Head of caudate nucleus (tissue), 42 donors: ENCODE measurements around the gene SLC4A3.
"Not testable (repeated sequence)": the region's sequence is repeated elsewhere in the genome, so short reads cannot be mapped to it uniquely, and the experiment has no call there.

Experiments
- DNase-seq, 42 donors: peaks; one replicate each; pipeline versions ENCODE4 v3.0.0 to v3.0.0-alpha.2; 2020 to 2021; ENCODE audit warnings: mixed read lengths in 7 of 42
- intact Hi-C: fragments of 100-400 bp; cut with DNase I; formaldehyde crosslinking; loops from one replicate; pipeline ENCODE4 v1.15.0; 2022

The SLC4A3 gene

DNA sequence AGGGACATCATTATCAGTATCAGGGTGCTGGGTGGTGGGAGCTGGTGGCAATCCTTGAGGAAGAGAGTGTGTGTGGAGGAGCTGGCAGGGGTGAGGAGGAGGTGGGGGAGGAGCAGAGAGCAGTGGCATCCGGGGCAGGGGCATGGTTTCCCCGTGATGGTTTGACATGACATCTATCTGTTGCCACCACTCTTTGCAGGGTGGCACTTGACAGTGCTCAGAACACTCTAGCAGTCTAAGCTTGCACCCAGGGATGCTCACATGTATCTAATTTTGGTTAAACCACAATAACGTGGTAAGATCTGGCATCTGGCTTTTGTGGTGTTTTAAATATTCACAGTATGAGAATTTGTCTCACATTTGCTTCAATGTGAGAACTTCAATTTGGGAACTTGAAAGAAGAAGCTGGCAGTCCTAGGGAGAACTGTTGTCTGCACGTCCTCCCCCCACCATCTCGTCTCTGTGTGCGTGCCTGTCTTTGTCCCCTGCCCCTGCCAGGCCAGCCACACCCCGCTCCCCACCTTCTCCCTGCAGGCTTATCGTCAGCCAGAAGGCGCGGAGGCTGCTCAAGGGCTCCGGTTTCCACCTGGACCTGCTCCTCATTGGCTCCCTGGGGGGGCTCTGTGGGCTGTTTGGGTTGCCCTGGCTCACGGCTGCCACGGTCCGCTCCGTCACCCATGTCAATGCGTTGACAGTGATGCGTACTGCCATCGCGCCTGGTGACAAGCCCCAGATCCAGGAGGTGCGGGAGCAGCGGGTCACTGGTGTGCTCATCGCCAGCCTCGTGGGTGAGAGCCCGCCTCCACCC lies 11.7 kb downstream of the SLC4A3 start:
- peak in 30 of 42 donors; percentile 26 to 84 (median 55) for DNase-seq
- intact Hi-C loops, result no loop called here

DNA sequence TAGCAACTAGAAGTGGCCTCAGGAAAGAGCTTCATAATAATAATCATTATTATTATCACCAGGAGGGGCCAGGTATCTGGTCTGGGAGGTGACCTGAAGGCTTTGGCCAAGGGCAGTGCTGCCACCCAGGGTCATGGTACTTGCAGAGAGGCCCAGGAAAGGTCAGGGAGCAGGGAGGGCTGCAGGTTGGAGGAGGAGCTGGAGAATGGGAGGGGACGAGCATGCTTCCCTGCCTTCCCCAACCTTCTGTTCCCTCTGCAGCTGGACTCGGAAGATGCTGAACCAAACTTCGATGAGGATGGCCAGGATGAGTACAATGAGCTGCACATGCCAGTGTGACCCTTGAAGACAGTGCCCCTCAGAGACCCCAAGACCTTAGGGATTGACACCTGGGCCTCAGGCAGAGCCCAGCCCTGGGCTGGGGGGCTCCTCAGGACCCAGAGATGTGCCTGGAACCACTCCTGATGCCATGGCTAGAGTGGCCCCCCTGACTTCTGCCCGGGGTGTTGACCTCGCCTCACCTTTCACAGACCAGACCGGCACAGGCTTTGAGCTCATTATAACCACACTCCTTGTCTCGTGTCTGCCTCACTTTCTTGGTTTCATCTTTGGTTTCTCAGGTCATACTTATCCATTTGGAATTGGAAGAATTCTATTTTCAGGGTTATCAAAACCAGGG lies 14.1 kb downstream of the SLC4A3 start:
- DNase-seq, result peak in 2 of 42 donors; percentile 22 to 28
- intact Hi-C loops, result no loop called here

DNA sequence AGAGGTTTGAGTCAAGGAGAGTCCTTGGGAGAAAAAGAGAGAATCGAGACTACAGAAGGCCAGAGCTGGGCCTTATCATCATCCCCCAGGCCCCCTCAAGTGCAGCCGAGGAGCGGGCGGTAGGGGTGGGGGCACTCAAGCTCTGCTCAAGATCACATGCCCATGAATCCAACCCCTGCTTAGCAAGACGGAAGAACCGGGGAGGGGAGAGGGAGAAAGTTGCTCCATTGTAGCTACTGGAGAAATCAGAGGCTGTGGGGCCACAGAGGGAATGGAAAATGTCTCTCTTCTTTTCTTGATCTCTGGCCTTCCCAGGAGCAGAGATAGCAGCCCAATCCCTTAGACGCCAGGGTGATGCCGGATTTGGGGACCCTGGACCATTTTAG lies 14.6 kb downstream of the SLC4A3 start:
- DNase-seq, result peak in 1 of 42 donors; percentile 42
- intact Hi-C loops, result no loop called here

DNA sequence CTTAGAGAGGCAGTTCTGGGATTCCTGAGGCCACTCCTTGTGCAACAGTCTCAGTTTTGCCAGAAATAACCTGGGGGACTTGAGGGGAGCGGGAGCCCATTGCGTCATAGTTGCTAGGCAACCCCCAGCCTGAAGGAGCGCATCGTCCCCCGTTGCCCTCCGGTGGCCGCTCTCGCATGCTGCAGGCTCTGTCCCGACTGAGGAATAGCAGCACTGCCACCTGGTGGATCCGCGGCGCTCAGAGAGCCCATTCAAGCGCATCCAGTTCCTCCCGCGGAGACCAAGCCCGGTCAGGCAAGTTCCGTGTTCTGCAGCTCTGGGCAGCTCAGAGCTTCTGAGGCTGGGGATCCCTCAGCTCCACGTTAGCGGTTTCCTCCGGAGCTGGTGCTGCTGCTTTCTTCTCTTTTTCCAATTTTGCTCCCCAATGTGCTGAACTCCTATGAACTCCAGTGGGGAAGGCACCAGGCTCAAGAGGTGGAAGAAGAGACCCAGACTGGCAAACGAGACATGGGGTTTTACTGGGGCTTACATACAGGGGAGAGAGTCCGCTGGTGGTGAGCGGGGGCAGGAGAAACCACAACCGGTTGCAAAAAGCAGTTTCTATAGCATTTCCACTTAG lies 15.1 kb downstream of the SLC4A3 start:
- DNase-seq, result peak; percentile 90 to 99 (median 96)
- intact Hi-C loops, result no loop called here

DNA sequence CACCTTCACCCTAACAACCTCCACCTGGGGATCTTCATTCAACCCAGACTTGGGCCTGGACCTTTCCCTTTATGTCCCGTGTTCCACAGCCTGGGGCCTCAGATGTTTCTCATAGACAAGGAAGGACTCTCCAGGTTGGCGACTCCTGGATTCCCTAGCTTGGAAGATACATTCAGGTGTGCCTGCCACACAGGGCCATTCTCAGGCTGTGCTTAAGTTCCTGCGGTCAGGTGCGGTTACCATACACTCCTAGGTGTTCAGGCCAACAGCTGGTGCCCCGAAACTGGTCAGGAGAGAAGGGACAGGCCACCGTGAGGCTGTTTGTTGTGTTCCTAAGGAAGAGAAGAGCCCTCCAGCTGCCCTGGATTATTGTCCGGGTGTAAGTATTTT lies 15.6 kb downstream of the SLC4A3 start:
- intact Hi-C loops, result no loop called here
- peak in 2 of 42 donors; percentile 32 to 34 for DNase-seq

DNA sequence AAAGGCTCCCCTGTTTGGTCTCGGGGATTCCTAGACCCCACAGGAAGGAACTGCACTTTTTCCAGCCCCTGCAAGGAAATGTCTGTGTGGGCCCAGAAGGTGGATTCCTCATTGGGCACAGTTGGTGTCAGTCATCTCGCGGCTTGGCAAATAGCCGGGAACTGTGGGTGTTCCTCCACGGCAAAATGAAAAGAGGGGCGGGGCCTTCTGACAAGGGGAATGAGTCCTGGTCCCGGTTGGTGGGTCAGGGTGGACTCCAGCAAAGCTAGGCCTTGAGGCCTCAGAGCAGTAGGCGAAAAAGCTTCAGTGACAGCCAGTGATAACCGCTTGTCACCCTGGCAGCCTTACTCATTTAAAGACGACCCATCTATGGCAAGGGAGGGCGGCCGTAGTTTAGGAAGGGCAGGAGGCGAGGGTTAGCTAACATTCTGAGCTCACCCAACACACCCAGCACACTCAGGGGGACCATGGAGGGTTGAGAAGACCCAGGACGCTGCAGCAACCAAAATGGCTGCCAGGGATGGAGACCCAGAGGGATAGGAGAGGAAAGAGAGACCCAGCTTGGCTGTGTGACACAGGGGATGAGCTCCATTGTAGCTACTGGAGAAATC lies 16.5 kb downstream of the SLC4A3 start:
- DNase-seq, result peak in 33 of 42 donors; percentile 31 to 86 (median 64)
- intact Hi-C loops, result no loop called here

DNA sequence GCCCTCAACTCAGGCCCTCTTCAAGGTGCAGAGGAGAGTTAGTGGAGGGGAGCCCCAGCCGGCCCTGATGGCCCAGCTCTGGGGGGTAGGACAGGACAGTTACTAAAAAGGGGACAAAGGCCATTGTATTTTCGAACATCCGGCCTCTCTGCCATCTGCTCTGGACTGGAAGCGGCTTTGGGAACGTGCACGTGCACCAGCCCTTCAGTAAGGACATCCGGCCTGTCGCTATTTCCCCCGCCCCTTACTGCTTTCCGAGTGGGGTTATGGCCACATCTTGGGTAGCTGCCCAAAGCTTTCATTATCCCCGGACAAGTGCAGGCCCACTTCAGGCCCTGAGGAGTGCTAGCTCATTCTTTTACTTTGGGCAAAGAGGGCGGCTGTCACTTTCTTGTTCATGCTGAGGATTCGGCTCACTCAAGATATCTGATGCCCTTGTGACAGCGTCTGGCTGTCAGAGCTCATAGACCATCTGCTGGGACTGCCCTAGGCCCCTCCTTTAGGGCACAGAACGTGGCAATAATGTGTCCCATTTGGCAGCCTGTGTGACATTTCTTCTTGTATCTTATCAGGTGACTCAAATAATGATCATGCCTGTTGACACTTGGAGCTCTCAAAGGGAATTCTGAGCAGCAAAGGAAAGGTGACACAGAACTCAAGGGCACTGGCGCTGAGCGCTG lies 17.5 kb downstream of the SLC4A3 start:
- intact Hi-C loops, result no loop called here
- DNase-seq, result peak in 8 of 42 donors; percentile 15 to 54 (median 39)

DNA sequence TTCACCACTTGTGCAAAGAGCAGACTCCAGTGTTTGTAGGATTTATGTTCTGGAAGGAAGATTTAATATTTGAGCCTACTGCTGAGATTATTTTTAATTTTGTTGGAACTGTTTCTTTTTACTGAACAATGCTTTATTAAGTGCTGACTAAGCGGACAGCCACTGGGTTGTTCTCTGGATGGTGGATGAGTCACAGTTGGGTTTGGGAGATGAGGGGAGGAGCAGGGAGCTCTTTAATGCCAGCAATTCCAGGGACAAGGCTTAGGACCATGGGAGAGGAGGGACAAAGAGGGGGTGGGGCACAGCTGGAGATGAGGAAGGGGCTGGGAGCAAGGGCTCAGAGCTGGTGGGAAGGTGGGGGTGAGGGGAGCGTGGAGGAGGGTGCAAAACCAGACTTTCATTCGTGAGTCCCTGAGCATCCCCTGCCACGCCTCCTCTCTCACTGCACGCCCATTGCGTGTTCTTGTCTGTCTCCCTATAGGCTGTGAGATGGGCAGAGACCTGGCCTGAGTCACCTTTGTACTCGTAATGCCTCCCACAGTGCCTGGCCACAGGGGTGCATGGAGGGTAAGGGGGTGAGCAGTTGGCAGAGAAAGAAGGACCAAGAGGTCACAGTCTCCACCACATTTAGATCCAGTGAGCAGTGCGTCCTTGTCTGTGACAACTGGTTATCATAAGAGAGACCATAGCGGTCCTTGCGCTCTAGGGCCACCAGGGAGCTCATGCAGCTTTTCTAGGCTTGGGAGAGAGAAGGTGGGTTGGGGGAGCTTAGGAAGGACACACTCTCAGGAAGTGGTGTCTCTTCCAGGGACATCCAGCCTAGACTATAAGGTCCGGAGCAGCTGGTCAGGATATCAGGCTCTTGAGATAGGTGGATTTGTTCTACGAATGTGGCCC lies 18.4 kb downstream of the SLC4A3 start:
- peak in 20 of 42 donors; percentile 32 to 83 (median 59) for DNase-seq
- intact Hi-C loops, result no loop called here

DNA sequence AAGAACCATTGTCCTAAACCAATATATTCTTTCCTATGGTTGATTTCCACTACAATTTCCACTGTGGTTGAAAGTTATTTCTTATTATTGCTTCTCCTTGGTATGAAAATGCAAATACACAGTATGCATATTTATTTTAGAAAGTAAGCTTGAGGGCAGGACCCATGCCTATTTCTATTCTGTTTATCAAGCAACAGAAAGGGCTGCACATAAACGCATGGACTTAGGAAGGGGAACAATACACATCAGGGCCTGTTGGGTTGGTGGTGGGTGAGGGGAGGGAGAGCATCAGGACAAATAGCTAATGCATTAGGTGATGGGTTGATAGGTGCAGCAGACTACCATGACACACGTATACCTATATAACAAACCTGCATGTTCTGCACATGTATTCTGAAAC lies 20.7 kb downstream of the SLC4A3 start:
- peak in 1 of 42 donors; percentile 9 for DNase-seq
- intact Hi-C loops, result no loop called here

DNA sequence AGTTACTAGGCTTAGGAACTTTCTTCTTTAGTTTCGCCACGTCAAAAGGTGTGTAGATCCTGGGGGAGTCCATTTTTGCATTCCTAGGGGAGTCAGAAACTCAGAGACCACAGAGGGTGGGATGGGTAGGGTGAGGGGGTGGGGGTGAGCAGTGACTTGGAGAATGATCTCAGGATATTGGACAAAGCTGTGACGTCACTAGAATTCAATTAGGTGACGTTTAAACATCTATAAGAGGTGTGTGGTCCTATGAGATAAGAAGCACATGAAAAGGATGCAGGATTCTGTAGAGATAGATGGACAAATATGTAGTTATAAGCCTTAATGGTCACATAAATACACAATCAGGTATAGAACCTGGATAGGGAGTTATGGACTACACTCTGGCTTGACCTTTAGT lies 21.5 kb downstream of the SLC4A3 start:
- intact Hi-C loops, result no loop called here

DNA sequence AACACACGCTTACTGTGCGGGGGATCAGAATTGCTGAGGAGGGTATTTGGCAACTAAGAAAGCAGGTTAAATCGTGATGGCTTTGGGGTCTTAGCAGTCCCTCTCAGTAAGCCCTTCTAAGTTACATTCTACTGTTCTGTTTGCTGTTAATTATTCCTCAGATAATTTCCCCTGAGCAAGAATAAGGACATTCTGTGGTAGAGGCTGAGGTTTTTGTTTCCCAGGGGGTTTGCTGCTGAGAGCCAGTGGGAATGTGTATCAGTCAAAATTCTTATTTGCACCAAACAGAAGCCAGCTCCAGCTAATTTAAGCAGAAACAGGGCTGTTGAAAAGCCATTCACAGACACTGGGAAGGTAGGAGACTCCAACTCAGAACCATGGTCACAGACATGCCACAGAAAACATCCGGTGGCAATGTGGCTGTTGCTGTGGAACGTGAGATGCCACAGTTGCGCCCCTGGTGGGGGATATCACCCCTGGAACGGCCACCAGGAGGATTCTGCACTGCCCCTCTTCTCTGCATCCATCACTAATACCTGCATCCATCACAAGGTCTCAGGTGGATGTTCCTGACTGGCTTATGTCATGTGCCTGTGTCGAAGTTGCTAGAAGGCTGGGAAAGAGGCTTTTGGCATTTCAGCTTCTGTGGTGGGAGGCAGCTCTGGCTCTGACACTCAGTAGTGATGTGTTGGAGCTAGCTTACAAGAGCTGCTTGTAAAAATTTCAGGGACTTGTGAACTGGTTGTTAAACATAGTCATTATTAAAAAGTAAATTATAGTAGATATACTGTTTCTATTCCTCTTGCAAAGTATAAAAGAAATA lies 23.2 kb downstream of the SLC4A3 start:
- DNase-seq, result peak in 11 of 42 donors; percentile 27 to 60 (median 46)
- intact Hi-C loops, result no loop called here

More for the DNA sequence above, 21.5 kb downstream of the SLC4A3 start:
- no peak for DNase-seq

DNA sequence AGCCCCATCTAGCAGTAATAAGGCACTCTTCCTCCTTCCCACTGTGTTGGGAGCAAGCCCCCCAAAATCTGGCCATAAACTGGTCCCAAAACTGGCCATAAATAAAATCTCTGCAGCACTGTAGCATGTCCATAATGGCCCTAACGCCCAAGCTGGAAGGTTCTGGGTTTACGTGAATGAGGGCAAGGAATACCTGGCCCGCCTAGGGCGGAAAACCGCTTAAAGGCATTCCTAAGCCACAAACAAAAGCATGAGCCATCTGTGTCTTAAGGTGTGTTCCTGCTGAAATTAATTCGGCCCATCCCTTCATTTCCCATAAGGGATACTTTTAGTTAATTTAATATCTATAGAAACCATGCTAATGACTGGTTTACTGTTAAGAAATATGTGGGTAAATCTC lies 24.2 kb downstream of the SLC4A3 start:
- DNase-seq, intact Hi-C loops: not testable (repeated sequence)

DNA sequence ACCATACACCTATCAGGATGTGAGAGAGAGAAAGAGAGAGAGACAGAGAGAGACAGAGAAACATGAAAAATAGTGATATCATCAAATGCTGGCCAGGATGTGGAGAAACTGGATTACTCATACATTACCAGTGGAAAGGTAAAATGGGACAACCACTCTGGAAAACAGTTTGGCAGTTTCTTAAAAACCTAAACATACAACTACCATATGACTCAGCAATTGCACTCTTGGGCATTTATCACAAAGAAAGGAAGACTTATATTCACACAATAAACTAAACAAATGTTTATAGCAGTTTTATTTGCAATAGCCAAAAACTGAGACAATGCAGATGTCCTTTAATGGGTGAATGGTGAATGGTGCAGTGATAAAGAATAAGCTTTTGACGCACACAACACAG lies 29.1 kb downstream of the SLC4A3 start:
- no peak for DNase-seq
- intact Hi-C loops, result no loop called here

DNA sequence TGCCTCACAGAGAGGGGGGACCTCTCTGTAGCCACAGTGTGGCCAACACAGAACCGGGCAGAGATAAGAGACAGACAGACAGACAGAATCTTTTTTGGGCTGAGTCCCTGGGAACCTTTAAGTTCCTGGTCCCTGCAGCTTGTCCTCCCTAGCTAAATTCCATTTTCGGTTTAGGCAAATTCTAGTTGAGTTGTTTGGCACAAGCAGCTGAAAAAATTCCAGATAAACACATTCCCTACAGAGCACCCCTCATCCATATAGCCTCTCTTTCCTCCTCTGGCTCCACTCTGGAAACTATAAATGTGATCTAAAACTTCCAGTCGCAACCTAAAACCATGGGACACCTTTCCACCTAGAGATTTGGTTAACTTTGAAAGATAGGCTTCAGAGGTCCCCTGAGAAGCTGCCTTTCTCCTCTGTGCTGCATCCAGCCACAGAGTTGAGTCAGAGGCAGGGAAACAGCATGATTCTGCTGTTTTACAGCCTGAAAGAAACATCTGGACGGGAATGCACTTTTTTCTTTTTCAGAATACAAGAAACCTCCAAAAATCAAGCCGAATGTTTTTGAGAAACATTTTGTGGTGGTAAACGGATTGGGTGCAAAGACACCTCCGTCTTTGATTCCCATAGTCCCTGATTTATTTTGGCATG lies 30.9 kb downstream of the SLC4A3 start:
- intact Hi-C loops, result no loop called here
- no peak for DNase-seq

DNA sequence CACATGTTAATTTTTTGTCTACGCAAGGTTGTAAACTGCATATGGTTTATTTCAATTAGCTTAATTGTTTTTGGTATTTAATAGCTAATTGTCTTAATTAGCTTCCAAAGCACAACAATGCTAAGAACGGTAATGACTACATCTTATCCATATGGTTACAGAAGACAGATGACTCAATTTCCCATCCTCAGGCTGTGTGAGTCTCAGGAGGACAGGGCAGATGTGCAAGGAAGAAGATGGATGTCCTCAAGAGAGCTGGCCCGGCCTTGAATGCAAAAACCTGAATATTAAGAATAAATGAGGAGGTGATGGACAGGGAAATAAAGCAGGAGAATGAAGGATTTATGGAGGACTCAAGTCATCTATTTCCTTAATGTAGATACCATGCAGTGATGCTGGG lies 31.4 kb downstream of the SLC4A3 start:
- DNase-seq, result no peak
- intact Hi-C loops, result no loop called here

DNA sequence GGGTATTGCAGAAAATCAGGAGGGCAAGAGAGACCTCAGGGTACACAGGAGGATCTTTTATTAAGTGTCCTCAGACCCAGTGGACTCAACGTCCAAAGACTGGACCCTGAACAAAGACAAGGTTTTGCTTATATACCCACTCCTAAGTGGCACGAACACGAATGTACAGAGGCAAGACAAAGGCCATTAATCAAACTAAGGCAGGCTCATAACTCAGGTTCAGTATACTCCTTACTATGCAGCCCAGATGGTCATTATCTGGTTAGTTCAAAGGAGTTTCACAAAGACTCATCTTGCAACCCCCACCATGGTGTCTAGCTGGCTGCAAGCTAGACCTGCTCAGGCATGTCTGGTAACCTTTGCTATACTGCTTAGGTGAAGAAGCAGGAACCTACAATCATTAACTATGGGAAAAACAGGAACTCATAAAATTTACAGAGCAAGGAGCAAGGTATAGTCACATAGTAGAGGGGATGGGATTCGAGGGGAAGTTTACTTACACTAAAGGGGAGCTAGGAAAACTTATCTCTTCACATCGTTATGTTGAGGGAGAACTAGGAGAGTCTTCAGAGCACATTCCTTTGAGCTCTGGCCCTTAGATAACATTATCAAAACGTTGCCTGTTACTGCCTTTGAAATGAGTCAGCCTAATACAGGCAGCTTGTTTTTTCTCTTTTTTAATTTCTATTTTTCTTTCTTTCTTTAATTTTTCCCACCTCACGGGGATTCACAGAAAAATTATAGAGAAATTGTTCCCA lies 33.9 kb downstream of the SLC4A3 start:
- no peak for DNase-seq
- intact Hi-C loops, result no loop called here
